HepG2 (cell line): Measurements from ENCODE around the gene UBAP1L. TPM values are rescaled to one million over a fixed set of nuclear protein-coding genes. Genes with fewer than 3 reads are reported as not detected.

Source experiments
- ATF7 ChIP-seq, 2 experiments: fragments of 450-650 bp in 1 of 2; sonication (generic) in 1 of 2; formaldehyde crosslinking in 1 of 2; IDR thresholded peaks; 2 replicates each; pipeline versions ENCODE4 v1.4.0 to v1.6.1; 2016 to 2020; ENCODE audit warnings: antibody characterized with exemption in 1 of 2, mild to moderate bottlenecking in 1 of 2, missing genetic modification reagents in 1 of 2
- GTF3A ChIP-seq: sonication (generic); formaldehyde crosslinking; conservative IDR thresholded peaks from 2 replicates; pipeline ENCODE4 v1.4.0; 2020; ENCODE audit warnings: mild to moderate bottlenecking, missing genetic modification reagents
- HNRNPL ChIP-seq: fragments of 200-400 bp; formaldehyde crosslinking; IDR thresholded peaks from 2 replicates; pipeline ENCODE4 v1.6.1; 2017; ENCODE audit warnings: mild to moderate bottlenecking, low read depth, low read length
- JUN ChIP-seq: sonication (generic); formaldehyde crosslinking; IDR thresholded peaks from 2 replicates; pipeline ENCODE4 v1.4.0; 2020; ENCODE audit warnings: mild to moderate bottlenecking, missing genetic modification reagents
- NPAS2 ChIP-seq: sonication (generic); formaldehyde crosslinking; IDR thresholded peaks from 2 replicates; pipeline ENCODE4 v1.8.0; 2022; ENCODE audit warnings: mild to moderate bottlenecking, missing genetic modification reagents, borderline replicate concordance
- PATZ1 ChIP-seq: sonication (generic); formaldehyde crosslinking; IDR thresholded peaks from 2 replicates; pipeline ENCODE4 v1.4.0; 2020; ENCODE audit warnings: missing genetic modification reagents
- RXRA ChIP-seq: sonication (generic); formaldehyde crosslinking; IDR thresholded peaks from 2 replicates; pipeline ENCODE4 v1.5.1; 2020; ENCODE audit warnings: missing genetic modification reagents
- SOX6 ChIP-seq, 2 experiments: fragments of 450-650 bp in 1 of 2; sonication (generic) in 1 of 2; formaldehyde crosslinking in 1 of 2; IDR thresholded peaks; 2 replicates each; pipeline versions ENCODE4 v1.4.0 to v1.6.1; 2017 to 2020; ENCODE audit warnings: antibody characterized with exemption in 1 of 2, mild to moderate bottlenecking in 1 of 2, missing genetic modification reagents in 1 of 2
- ZBTB7B ChIP-seq: sonication (generic); formaldehyde crosslinking; IDR thresholded peaks from 2 replicates; pipeline ENCODE4 v1.4.0; 2020; ENCODE audit warnings: missing genetic modification reagents
- ZFX ChIP-seq: sonication (generic); formaldehyde crosslinking; IDR thresholded peaks from 2 replicates; pipeline ENCODE4 v1.4.0; 2020; ENCODE audit warnings: mild to moderate bottlenecking, low read depth, missing genetic modification reagents, moderate library complexity
- ZFY ChIP-seq: sonication (generic); formaldehyde crosslinking; IDR thresholded peaks from 2 replicates; pipeline ENCODE4 v1.4.0; 2020; ENCODE audit warnings: missing genetic modification reagents
- ZMYM2 ChIP-seq: sonication (generic); formaldehyde crosslinking; IDR thresholded peaks from 2 replicates; pipeline ENCODE4 v1.8.0; 2022; ENCODE audit warnings: mild to moderate bottlenecking, missing genetic modification reagents
- ZMYM3 ChIP-seq: sonication (generic); formaldehyde crosslinking; IDR thresholded peaks from 2 replicates; pipeline ENCODE4 v1.5.1; 2020; ENCODE audit warnings: mild to moderate bottlenecking, missing genetic modification reagents
- ZNF687 ChIP-seq: sonication (generic); formaldehyde crosslinking; IDR thresholded peaks from 2 replicates; pipeline ENCODE4 v1.5.1; 2020; ENCODE audit warnings: mild to moderate bottlenecking, missing genetic modification reagents, moderate library complexity
- ZNF749 ChIP-seq: sonication (generic); formaldehyde crosslinking; IDR thresholded peaks from 2 replicates; pipeline ENCODE4 v1.8.0; 2022; ENCODE audit warnings: mild to moderate bottlenecking, missing genetic modification reagents, moderate library complexity, borderline replicate concordance
- polyA plus RNA-seq, 8 experiments: library from polyadenylated mRNA; depleted of rRNA in 3 of 8; stranded (reverse) in 7 of 8; unstranded in 1 of 8; fragments of >200 nt; fragmentation: Illumina TruSeq in 4 of 8; extraction: Trizol in 4 of 8; gene quantifications; 2 replicates each; pipeline versions ENCODE4 v1.2.1 to v1.2.3, GENCODE V29; 2011 to 2016; ENCODE audit warnings: low read depth in 4 of 8, missing spikeins in 1 of 8, mixed read lengths in 1 of 8; ENCODE audit not compliant: insufficient read depth in 1 of 8
- total RNA-seq, 5 experiments: library from RNA; depleted of rRNA; stranded (reverse); fragments of >200 nt; fragmentation: Illumina TruSeq; extraction: Trizol; gene quantifications; 2 replicates each; pipeline ENCODE4 v1.2.3, GENCODE V29; 2016; ENCODE audit warnings: low read depth in 1 of 5
- TF ChIP-seq, protein P1 (sequence below), 2 experiments: sonication (generic) in 1 of 2; formaldehyde crosslinking in 1 of 2; IDR thresholded peaks; 2 replicates each; pipeline versions ENCODE4 v1.4.0 to v1.6.1; 2016 to 2020; ENCODE audit warnings: borderline replicate concordance in 1 of 2, low read depth in 1 of 2, mild to moderate bottlenecking in 1 of 2, missing genetic modification reagents in 1 of 2

UBAP1L gene
- total and polyA plus RNA-seq, 2 of the 13 experiments (the other 11 are each of a cell fraction or from before 2014, with no cell fraction given): 0.86 to 1.4 TPM

- TF ChIP-seq, protein P1, sequence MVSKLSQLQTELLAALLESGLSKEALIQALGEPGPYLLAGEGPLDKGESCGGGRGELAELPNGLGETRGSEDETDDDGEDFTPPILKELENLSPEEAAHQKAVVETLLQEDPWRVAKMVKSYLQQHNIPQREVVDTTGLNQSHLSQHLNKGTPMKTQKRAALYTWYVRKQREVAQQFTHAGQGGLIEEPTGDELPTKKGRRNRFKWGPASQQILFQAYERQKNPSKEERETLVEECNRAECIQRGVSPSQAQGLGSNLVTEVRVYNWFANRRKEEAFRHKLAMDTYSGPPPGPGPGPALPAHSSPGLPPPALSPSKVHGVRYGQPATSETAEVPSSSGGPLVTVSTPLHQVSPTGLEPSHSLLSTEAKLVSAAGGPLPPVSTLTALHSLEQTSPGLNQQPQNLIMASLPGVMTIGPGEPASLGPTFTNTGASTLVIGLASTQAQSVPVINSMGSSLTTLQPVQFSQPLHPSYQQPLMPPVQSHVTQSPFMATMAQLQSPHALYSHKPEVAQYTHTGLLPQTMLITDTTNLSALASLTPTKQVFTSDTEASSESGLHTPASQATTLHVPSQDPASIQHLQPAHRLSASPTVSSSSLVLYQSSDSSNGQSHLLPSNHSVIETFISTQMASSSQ (IDR thresholded peaks at IDR 0.05; ENCODE audit: low read depth): no peak
- TF ChIP-seq, protein P1 (CRISPR knock-in tag; IDR thresholded peaks at IDR 0.05; ENCODE audit: borderline replicate concordance): peak; percentile 22; the same call in 1 of the 2 replicates
- TF ChIP-seq GTF3A (CRISPR knock-in tag) (0 out of 2 replicates have a peak, but pooled peaks have one; percentile 48), ZBTB7B (CRISPR knock-in tag) (peak; percentile 57; the same call in 1 of the 2 replicates), ZFX (CRISPR knock-in tag) (peak; percentile 47), RXRA (CRISPR knock-in tag) (peak; percentile 38; the same call in 1 of the 2 replicates), NPAS2 (CRISPR knock-in tag) (no peak), SOX6 (IDR thresholded peaks at IDR 0.05) (no peak), SOX6 (CRISPR knock-in tag; IDR thresholded peaks at IDR 0.05) (peak; percentile 51; the same call in 1 of the 2 replicates), ZMYM3 (CRISPR knock-in tag) (0 out of 2 replicates have a peak, but pooled peaks have one; percentile 45), ZNF687 (CRISPR knock-in tag) (peak; percentile 61), ZFY (CRISPR knock-in tag) (0 out of 2 replicates have a peak, but pooled peaks have one; percentile 13), ATF7 (IDR thresholded peaks at IDR 0.05) (no peak), ATF7 (CRISPR knock-in tag; IDR thresholded peaks at IDR 0.05) (0 out of 2 replicates have a peak, but pooled peaks have one; percentile 14), ZNF749 (no peak), PATZ1 (CRISPR knock-in tag) (0 out of 2 replicates have a peak, but pooled peaks have one; percentile 57), ZMYM2 (CRISPR knock-in tag) (0 out of 2 replicates have a peak, but pooled peaks have one; percentile 20), JUN (0 out of 2 replicates have a peak, but pooled peaks have one; percentile 13), HNRNPL (peak; percentile 92)
Measured at GRCh38 chr15:65058394-65059368, 56.3 kb downstream of the UBAP1L start (continued).
